HG03064 (cell line): ENCODE measurements around the gene UCP3.

Experiments used
- ATAC-seq: cut with Tn5 transposase; IDR thresholded peaks from one replicate; pipeline ENCODE4 v1.9.1; 2021; ENCODE audit warnings: low read depth; ENCODE audit not compliant: unreplicated experiment

UCP3 gene

DNA sequence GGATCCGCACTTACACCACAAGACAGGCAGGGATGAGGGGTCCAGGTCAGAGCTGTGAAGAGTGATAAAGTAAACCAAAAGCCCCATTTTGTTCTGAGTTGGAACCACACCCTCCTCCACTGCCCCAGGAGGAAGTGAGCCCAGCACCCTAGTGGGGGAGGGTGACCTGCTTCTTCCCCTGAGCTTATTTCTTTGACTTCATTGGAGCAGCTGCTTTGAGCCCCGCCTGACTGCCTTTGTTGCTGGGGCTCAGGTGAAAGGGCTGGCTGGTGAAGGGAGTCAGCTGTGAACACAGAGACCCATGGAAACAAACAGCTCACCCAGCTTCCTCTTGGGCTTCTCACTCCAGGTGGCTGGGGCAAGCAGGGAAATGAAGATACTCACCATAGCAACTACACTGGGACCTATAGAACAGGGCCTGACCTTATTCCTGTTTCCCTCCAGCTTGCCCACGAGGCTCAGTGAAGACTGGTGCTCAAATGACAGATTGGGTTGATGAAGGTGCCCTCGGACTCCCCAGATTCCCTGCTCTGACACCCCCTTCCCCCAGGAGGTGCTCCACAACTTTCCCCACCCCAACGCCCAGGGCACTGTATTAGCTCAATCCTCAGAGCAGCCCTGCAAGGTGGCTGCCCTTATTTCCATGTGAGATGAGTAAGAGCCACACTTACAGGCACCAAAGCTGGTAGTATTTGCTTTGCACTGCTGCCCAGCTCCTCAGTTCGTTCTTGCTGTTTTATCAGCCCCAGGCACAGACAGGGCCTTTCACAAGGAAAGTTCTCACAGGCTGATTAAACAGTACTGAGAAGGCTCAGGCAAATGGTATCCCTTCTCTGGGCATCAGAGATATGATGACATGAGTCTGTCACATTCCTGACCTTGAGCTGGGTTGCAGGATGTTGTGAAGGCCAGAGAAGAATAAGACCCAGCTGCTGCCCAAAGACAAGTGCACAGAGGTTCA lies 28.6 kb downstream of the UCP3 start:
- ATAC-seq, result peak; percentile 44

GRCh38 chr11:73978576-73979086 lies 30.3 kb downstream of the UCP3 start:
- no peak for ATAC-seq

GRCh38 chr11:73977856-73978519 lies 30.9 kb downstream of the UCP3 start:
- no peak for ATAC-seq

DNA sequence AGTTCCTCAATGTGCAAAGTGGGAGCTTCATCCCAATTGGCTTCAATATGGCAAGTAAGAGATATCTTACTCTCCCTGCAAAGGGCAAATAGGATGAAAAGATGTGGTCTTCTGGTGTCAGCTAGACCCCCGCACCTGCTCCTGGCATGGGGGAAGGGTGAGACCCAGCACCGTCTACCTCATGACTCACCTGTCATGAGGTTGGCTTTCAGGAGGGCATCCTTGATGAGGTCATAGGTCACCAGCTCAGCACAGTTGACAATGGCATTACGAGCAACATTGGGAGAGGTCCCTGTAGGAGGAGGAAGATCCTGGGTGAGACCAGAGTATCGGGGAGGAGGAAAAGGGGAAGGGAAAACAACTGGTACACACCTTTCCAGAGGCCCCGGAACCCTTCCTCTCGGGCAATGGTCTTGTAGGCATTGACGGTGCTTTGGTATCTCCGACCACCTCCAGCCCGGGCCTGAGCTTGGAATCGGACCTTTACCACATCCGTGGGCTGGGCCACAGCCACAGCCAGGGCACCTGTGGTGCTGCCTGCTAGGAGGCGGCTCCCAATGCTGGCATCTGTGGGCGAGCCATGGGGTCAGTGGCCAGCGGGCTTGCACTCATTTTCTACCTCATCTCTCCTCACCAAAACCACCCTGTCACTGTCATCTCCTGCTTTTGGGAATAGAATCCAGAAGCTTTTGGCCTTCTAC lies 32.3 kb downstream of the UCP3 start:
- no peak for ATAC-seq

- ATAC-seq, result no peak
Measured at GRCh38 chr11:73975479-73975757, 33.5 kb downstream of the UCP3 start.

DNA sequence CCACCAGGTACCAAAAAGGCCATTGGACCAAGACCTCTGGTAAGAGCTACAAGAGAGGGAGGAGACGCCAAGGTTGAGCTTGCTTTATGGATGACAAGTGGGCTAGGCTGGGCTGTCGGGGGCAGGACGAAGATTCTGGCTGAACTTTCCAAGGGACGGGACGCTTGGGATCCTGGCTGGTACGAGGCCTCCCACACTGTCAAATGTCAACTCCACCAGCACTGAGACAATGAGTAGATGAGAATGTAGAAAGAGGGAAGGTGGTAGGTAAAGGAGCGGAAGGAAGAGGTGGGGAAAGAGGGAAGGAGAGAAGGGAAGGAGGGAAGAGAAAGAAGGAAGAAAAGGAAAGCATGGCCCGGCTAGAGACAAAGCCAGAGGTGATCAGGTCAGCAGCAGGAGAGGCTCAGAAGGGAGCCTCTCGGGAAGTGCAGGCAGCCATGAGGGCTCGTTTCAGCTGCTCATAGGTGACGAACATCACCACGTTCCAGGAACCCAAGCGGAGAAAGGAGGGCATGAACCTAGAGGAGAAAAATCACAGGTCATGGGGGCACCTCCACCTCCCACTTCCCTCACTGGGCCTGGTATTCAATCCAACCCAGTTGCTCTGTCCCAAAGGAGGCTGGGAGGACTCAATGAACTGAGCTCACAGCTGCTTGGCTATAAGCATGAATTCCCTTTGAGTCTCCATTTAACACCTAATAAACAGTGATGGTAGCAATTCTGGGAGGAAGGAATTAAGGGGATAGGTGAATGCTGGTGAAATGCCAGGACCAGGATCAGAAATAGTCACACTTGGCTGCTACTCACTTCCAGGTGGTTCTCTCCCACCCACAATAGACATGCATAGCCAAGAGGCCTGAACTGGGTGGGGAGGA lies 34.0 kb downstream of the UCP3 start:
- ATAC-seq, result no peak

DNA sequence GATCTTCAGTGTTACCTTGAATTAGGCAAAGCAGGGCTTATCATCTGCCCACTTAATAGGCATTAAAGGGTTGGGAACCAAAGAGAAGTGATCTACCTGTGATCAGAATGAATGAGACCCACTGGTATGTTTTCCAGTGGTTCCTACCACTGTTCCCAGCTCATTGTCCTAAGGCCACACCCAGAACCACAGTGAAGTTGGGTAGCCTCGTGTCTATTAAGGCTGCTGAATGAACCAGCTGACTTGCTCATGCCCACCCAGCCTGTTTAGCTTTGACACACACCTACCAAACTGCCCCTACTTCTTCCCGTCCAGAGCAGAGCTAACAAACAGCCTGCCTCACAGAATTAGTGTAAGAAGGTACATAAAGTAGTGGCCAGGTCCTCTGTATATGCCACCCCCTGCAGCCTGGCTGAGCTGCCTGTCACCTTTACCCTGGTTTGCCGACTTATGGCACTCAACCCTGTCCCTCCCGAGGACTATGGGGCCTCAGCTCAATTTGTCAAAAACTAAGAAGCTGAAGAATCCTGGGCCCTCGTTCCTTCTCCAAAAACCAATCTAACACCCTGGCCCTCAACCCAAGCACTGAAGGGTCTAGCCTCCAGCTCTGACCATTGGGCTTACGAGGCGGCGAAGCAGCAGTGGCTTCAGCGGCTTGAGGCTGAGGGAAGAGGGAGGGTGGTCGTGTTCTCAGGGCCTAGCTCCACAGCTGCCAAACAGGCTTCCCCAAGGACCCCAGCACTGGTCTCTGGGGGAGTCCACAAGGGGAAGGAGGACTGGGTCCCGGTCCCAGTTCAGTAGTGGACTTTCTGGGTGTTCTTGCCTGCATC lies 36.0 kb downstream of the UCP3 start:
- no peak for ATAC-seq

GRCh38 chr11:73972187-73972586 lies 36.7 kb downstream of the UCP3 start:
- ATAC-seq, result no peak

GRCh38 chr11:73971175-73971719 lies 37.6 kb downstream of the UCP3 start:
- ATAC-seq, result no peak

- no peak for ATAC-seq
Measured at GRCh38 chr11:73969991-73970800, 38.7 kb downstream of the UCP3 start.

- ATAC-seq, result no peak
Measured at GRCh38 chr11:73969091-73969490, 39.8 kb downstream of the UCP3 start.

DNA sequence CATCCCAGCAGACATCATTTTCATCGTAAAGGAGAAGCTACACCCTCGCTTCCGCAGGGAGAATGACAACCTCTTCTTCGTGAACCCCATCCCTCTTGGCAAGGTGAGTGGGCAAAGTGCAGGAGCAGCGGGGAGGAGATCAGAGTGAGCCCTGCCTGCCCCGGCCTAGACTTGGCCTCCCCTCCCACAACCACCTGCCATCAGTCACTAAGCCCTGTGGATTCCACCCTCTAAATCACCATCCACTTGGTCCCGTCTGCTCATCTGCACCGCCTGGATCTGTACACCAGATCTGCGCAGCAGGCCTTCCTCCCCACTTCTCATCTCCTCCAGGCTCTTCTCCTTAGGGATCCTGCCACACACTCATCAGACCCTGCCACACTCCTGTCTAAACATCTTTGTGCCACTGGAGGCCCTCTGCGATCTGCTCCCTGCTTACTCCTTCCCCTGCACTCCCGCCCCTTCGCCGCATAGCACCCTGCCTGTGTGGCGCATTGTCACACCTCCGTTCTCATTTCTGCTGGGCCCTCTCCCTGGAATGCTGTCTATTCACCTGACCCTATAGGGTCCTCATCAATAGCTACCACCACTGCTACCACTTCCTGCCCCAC lies 40.4 kb downstream of the UCP3 start:
- ATAC-seq, result no peak

DNA sequence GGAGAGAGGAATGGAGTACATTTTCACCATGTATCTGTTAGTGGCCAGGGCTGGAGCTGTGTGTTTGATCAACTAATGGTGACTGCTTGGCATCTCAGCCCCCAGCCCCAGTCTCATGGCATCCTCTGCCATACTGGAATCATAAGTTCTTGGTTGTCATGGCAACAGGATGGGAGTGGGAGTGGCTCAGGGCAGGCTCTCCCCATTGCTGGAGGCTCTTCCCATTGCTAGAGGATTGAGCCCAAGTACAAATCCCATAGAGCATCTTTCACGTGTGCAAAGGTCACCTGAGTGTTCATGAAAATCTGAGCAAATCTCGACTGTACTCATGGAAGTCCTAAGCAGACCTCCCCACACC lies 43.1 kb downstream of the UCP3 start:
- no peak for ATAC-seq

DNA sequence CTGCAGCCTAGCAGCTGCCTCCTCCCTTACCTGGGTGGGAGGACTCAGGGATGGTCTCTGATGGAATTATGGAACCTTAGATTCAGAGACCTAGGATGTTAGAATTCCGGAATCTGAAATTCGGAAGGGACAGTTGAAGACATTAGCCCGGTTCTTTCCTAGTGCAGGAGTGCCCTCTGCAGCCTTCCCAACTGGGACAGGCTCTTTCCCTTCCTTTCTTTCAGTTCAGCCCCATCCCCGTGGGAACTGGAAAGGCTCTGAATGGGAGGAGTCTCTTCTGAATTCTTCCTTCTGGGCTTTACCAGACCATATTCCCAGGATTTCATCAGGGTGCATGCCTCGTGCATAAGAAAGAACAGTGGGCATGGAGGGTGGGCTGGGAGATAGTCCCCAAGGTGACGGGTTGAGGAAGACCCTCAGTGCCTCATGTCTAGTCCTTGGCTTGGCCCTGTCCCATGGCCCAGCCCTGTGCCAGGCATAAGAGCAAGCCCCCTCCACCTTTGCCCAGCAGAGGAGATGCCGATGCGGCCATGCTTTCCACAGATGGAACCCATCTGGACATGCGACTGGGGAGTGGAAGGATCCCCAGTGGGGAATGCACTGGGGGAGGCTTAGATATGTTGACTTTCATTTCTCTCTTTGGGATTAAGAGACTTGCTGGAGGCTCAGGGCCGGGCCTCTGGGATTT lies 43.7 kb downstream of the UCP3 start:
- no peak for ATAC-seq

GRCh38 chr11:73963861-73964260 lies 45.0 kb downstream of the UCP3 start:
- no peak for ATAC-seq

GRCh38 chr11:73962101-73962705 lies 46.7 kb downstream of the UCP3 start:
- ATAC-seq, result no peak

GRCh38 chr11:73961321-73961720 lies 47.6 kb downstream of the UCP3 start:
- ATAC-seq, result no peak
